ENCODE measurements around the gene BCAN.

- TF ChIP-seq POLR2A (IDR thresholded peaks at IDR 0.05) (no peak), CTCF (IDR thresholded peaks at IDR 0.05) (no peak)
Measured at GRCh38 chr1:156704166-156704711, 62.3 kb downstream of the BCAN start.
